Cortex of kidney (tissue), 1 donor: ENCODE data around the gene ANK3.

ENCODE experiments used
- DNase-seq: peaks from one replicate; lab custom pipeline; 2025; lab: John Stamatoyannopoulos, UW

ANK3 gene

GRCh38 chr10:60175441-60175971, 214.2 kb downstream of the ANK3 start:
- DNase-seq = no peak

- no peak for DNase-seq
Measured at GRCh38 chr10:60172363-60172990, 217.2 kb downstream of the ANK3 start.

DNA sequence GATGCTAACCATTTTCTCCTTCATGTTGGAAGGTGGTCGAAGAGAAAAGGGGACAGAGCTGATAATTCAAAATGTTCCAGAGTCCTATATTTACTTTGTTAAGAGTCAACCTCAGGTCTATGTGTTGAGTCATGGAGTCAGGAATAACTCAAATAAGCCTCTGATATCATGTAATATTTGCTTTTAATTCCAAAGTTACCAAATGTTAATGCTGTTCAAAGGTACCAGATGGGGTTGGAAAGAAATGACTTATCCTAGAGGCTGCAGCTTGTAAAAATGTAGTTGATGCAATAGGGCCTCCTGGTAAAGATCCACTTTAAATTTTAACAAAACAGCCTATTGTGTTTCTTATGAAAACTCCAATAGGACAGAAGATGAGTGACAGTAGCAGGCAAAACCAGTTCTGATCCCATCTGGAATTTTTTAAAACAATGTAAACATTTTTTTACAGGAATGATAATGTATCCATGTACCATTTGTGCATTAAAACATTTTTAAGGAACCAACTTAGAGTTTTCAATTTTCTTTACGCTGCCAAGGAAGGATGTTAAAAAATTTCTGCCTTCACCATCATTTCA, 218.2 kb downstream of the ANK3 start:
- no peak for DNase-seq

GRCh38 chr10:60170250-60170649, 219.4 kb downstream of the ANK3 start:
- no peak for DNase-seq

- DNase-seq = no peak
Measured at GRCh38 chr10:60169111-60169510, 220.6 kb downstream of the ANK3 start.

- DNase-seq = no peak
Measured at GRCh38 chr10:60167050-60167449, 222.6 kb downstream of the ANK3 start.

DNA sequence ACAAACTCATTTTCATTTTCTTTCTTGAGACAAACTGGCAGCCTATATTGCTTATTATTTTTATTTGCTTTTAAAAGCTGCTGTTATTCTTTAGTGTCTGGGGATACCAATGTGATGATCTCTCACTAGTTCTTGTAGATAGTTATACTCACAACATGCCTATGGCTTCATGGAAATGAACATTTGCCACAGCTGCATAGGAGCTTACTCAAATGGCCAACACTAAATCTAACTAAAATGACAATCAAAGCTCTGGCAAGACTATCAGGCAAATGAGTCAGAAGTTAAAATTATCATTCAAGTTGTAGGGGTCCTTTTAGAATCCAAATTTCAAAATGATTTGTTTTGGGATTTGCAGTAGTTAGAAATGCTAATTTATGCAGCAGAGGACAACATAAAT, 225.9 kb downstream of the ANK3 start:
- DNase-seq = no peak

GRCh38 chr10:60162631-60163030, 227.0 kb downstream of the ANK3 start:
- DNase-seq = no peak

DNA sequence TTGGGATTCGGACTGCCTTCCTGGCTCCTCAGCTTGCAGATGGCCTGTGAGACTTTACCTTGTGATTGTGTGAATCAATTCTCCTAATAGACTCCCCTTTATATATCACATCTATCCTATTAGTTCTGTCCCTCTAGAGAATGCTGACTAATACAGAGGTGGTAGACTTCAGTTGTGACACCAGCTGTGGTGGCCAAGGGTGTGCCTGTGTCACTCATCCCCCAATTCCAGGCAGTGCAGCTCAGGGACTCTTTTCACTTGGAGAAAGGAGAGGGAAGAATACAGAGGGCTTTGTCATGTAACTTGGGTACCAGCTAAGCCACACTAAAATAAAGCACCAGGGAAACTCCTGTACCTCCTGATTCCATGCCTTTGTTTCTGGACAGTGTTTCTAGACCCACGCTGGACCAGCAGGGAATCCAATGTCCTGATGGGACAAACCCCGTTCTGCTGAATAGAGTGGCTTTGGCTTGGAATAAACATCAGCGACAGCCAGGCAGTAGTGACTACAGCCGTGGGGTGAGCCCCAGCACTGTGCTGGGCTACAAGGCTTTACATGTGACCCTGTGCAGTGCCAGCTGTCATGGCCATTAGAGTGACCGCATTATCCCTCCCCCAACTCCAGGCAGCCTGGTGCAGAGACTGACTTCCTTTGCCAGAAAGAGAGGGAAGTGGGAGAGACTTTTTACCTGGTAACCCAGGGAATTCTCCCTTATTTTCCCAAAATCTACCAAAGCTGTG, 233.6 kb downstream of the ANK3 start:
- DNase-seq = no peak

DNA sequence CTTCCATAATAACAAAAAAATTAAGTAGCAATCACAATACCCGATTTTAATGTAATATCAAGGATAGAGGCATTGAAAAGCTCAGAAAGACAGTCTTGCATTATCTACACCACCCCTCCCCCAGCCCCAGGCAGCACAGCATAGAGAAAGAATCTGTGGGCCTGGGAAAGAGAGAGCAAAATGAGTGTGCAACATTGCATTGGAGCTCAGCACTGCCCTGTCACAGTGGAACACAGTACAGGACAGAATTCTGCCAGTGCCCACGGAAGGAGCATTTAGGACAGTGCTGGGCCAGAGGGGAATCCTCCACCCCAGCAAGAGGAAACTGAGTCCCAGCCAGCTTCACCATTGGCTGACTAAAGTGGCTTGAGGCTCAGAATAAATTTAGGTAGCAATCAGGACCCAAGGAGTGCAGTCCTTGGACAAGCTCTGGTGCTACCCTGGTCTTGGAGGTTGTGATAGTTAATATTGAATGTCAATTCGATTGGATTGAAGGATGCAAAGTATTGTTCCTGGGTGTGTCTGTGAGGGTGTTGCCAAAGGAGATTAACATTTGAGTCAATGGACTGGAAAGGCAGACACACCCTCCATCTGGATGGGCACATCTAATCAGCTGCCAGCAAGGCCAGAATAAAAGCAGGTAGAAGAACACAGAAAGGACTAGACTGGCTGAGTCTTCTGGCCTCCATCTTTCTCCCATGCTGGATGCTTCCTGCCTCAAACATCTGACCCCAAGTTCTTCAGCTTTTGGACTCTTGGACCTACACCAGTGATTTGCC, 234.4 kb downstream of the ANK3 start:
- DNase-seq = no peak

GRCh38 chr10:60149003-60149402, 240.7 kb downstream of the ANK3 start:
- no peak for DNase-seq

- DNase-seq = no peak
Measured at GRCh38 chr10:60148266-60148840, 241.3 kb downstream of the ANK3 start.

DNA sequence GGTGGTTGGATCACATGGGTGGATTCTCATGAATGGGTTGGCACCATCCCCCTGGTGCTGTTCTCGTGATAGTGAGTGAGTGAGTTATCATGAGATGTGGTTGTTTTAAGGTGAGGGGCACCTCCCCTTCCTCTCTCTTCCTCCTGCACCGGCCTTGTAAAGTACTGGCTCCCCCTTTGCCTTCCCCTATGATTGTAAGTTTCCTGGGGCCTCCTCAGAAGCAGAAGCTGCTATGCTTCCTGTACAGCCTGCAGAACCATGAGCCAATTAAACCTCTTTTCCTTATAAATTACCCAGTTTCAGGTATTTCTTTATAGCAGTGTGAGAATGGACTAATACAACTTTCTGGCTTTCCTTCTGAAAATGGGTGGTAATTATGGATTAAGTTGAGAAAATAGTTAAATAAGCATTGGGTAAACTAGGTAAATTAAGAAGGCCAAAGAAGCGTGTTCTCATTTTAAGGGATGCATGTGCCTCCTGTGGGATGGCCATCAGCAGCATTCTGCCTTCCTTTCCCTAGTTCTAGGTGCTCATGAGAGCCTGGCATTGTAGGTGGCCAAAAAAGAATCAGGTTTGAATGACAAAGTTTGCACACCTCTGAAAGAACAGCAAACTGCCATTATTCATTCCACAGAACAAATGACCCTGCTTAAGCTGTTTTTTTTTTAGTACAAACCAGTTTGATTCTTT, 242.0 kb downstream of the ANK3 start:
- no peak for DNase-seq

DNA sequence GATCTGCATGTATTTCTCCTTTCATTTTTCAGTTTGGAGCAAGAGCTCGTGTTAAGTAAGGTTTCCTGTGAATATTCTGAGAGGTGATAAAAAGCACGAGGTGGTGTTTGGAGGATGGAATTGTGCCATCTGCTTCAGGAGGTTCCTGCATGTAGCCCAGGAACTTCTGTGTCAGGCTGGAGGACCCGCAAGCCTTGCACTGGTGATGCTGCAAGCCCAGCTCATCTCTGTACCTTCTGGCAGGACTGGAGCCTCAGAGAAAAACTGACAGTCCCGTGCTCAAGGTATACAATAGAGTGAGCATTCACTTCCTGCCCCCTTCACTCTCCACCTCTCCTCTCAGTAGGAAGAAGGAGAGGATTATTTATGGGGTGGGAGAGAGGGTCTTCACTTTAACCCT, 242.7 kb downstream of the ANK3 start:
- no peak for DNase-seq

- DNase-seq = no peak
Measured at GRCh38 chr10:60144099-60144498, 245.6 kb downstream of the ANK3 start.

GRCh38 chr10:60142736-60143135, 246.9 kb downstream of the ANK3 start:
- no peak for DNase-seq

- DNase-seq = no peak
Measured at GRCh38 chr10:60141896-60142559, 247.6 kb downstream of the ANK3 start.

GRCh38 chr10:60140651-60141632, 248.7 kb downstream of the ANK3 start:
- no peak for DNase-seq

- DNase-seq = no peak
Measured at GRCh38 chr10:60139798-60140566, 249.7 kb downstream of the ANK3 start.
